ENCODE measurements around the gene RBM26.

RBM26 gene

GRCh38 chr13:79297128-79297527, 108.9 kb downstream of the RBM26 start:
- Histone ChIP-seq H3K27ac (ENCODE audit: low read length) (no peak overlapping the region), H3K27me3 (replicated peaks; ENCODE audit: insufficient read depth, low read length) (no peaks in the 10 kb centered on the region), H3K4me3 (ENCODE audit: low read length) (no peak overlapping the region), H3K36me3 (replicated peaks; ENCODE audit: insufficient read depth, low read length) (no peaks in the 10 kb centered on the region), H3F3A (ENCODE audit: insufficient read depth, low read length) (no peaks in the 10 kb centered on the region), H3K79me2 (ENCODE audit: low read length) (no peaks in the 10 kb centered on the region), H3K9me3 (replicated peaks; ENCODE audit: insufficient read depth, low read length) (no peaks in the 10 kb centered on the region), H3K4me2 (ENCODE audit: low read depth, low read length) (no peak overlapping the region), H3K9me2 (replicated peaks; ENCODE audit: insufficient read depth, low read length) (no peaks in the 10 kb centered on the region), H4K20me1 (ENCODE audit: insufficient read depth, low read length) (no peaks in the 10 kb centered on the region), H2AFZ (ENCODE audit: low read length) (no peak overlapping the region), H3K9ac (ENCODE audit: low read length) (no peak overlapping the region), H3K4me1 (ENCODE audit: low read length) (no peaks in the 10 kb centered on the region)
- no peak for DNase-seq
- TF ChIP-seq EZH2 (optimal IDR thresholded peaks at IDR 0.05; ENCODE audit: low read depth, low read length) (no peak), EZH2phosphoT487 (IDR thresholded peaks at IDR 0.05; ENCODE audit: low read length) (no peak)
- TF ChIP-seq, protein P1, sequence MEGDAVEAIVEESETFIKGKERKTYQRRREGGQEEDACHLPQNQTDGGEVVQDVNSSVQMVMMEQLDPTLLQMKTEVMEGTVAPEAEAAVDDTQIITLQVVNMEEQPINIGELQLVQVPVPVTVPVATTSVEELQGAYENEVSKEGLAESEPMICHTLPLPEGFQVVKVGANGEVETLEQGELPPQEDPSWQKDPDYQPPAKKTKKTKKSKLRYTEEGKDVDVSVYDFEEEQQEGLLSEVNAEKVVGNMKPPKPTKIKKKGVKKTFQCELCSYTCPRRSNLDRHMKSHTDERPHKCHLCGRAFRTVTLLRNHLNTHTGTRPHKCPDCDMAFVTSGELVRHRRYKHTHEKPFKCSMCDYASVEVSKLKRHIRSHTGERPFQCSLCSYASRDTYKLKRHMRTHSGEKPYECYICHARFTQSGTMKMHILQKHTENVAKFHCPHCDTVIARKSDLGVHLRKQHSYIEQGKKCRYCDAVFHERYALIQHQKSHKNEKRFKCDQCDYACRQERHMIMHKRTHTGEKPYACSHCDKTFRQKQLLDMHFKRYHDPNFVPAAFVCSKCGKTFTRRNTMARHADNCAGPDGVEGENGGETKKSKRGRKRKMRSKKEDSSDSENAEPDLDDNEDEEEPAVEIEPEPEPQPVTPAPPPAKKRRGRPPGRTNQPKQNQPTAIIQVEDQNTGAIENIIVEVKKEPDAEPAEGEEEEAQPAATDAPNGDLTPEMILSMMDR (IDR thresholded peaks at IDR 0.05; ENCODE audit: low read length) = no peak

DNA sequence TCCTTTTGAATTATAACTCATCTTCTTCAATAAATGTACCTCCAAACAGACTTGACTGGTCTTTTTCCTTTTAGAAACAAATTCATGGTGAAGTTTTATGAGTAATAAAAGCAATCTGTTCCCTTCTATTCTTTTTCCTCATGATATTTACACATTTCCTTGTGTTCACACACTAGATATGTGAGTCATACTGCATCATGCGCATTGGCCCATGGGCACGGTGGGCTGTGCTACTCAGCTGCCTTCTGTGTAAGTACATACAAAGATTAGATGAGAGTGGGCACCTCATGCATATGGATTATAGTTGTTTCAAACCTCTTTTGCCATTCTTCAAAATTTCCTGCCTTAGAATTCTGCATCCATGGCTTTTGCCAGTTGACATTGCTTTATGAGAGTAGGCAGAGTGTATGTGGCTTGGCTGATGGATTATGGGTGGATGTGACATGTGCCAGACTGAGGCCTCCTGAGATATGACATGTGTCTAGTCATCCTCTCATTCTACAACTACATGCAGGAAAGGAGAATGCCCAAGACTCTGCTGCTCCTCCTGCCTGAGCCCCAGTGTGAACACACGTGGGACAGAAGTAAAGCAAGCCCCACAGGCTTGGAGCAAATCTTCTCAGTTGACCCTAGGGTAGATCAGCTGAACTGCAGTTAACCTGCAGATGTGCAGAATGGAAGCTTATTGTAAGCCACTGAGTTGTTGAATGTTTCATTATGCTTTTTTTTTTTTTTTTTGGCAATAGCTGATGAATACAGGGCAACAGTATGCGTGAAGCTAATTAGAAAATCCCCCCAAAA, 109.9 kb downstream of the RBM26 start:
- Histone ChIP-seq H3K4me1 (ENCODE audit: low read length) (no peaks in the 10 kb centered on the region), H3K27ac (ENCODE audit: low read length) (no peak overlapping the region), H3K27me3 (replicated peaks; ENCODE audit: insufficient read depth, low read length) (no peaks in the 10 kb centered on the region), H3K79me2 (ENCODE audit: low read length) (no peaks in the 10 kb centered on the region), H3K36me3 (replicated peaks; ENCODE audit: insufficient read depth, low read length) (no peaks in the 10 kb centered on the region), H2AFZ (ENCODE audit: low read length) (no peak overlapping the region), H3K4me3 (ENCODE audit: low read length) (no peak overlapping the region), H3K9ac (ENCODE audit: low read length) (no peak overlapping the region), H3K4me2 (ENCODE audit: low read depth, low read length) (no peak overlapping the region), H3K9me3 (replicated peaks; ENCODE audit: insufficient read depth, low read length) (no peaks in the 10 kb centered on the region), H3F3A (ENCODE audit: insufficient read depth, low read length) (no peaks in the 10 kb centered on the region), H4K20me1 (ENCODE audit: insufficient read depth, low read length) (no peaks in the 10 kb centered on the region), H3K9me2 (replicated peaks; ENCODE audit: insufficient read depth, low read length) (no peaks in the 10 kb centered on the region)
- DNase-seq = no peak
- TF ChIP-seq EZH2phosphoT487 (IDR thresholded peaks at IDR 0.05; ENCODE audit: low read length) = no peak
- TF ChIP-seq, protein P1 (IDR thresholded peaks at IDR 0.05; ENCODE audit: low read length) = no peak
- no peak for TF ChIP-seq EZH2 (optimal IDR thresholded peaks at IDR 0.05; ENCODE audit: low read depth, low read length)

DNA sequence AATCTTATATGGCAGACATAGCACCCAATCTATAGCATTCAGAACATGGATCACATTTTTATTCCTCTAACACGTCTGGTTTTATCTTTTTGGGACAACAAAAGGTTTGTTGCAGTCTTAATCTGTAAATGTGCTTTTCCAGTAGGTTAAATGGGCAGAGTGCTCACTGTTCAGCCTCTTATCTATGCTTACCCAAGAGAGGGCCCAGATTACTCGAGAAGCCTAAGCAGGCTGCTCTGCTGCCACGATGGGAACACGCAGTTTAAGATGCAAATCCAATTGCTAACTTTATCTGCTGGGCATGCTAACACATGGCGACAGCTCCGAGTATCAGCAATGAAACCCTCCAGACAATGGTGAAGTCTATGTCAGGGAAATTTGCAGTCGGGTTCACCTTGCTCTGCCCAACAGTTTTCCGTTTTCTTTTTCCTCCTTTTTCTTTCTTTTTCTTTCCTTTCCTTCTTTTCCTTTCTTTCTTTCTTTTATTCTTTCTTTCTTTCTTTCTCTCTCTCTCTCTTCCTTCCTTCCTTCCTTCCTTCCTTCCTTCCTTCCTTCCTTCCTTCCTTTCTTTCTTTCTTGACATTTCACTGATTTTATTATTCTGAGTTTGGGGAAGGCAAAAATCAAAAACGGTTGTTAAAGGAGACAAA, 115.3 kb downstream of the RBM26 start:
- Histone ChIP-seq H3K4me3 (ENCODE audit: low read length) (no peak overlapping the region), H3K4me1 (ENCODE audit: low read length) (no peaks in the 10 kb centered on the region), H3K27ac (ENCODE audit: low read length) (no peak overlapping the region), H3K79me2 (ENCODE audit: low read length) (no peaks in the 10 kb centered on the region), H3K9ac (ENCODE audit: low read length) (no peak overlapping the region), H4K20me1 (ENCODE audit: insufficient read depth, low read length) (no peaks in the 10 kb centered on the region), H3K9me3 (replicated peaks; ENCODE audit: insufficient read depth, low read length) (no peaks in the 10 kb centered on the region), H3K9me2 (replicated peaks; ENCODE audit: insufficient read depth, low read length) (no peaks in the 10 kb centered on the region), H3F3A (ENCODE audit: insufficient read depth, low read length) (no peaks in the 10 kb centered on the region), H3K36me3 (replicated peaks; ENCODE audit: insufficient read depth, low read length) (no peaks in the 10 kb centered on the region), H2AFZ (ENCODE audit: low read length) (no peak overlapping the region), H3K27me3 (replicated peaks; ENCODE audit: insufficient read depth, low read length) (no peaks in the 10 kb centered on the region), H3K4me2 (ENCODE audit: low read depth, low read length) (no peak overlapping the region)
- no peak for DNase-seq
- TF ChIP-seq, protein P1 (IDR thresholded peaks at IDR 0.05; ENCODE audit: low read length) = no peak
- TF ChIP-seq EZH2phosphoT487 (IDR thresholded peaks at IDR 0.05; ENCODE audit: low read length) (no peak), EZH2 (optimal IDR thresholded peaks at IDR 0.05; ENCODE audit: low read depth, low read length) (no peak)
